H1 (cell line): ENCODE results near the gene DUSP10. TPM values are rescaled to one million over a fixed set of nuclear protein-coding genes. Genes with fewer than 3 reads are reported as not detected.

Experiments used
- CTCF ChIA-PET: fragments of 300-600 bp; sonication (Branson Sonifier 250); formaldehyde crosslinking; loops from one replicate; lab custom pipeline; 2021; ENCODE audit not compliant: partially characterized antibody; lab: Charles Lee
- POLR2A ChIA-PET: fragments of 300-600 bp; sonication (Branson Sonifier 250); formaldehyde crosslinking; loops from one replicate; lab custom pipeline; 2021; ENCODE audit warnings: inconsistent platforms; ENCODE audit not compliant: partially characterized antibody; lab: Charles Lee
- DNase-seq, 2 experiments: peaks; one replicate each; pipeline versions ENCODE4 v3.0.0 to v3.0.0-alpha.2; 2010 to 2022; ENCODE audit warnings: low spot score in 2 of 2, low read depth in 1 of 2, mixed read lengths in 1 of 2
- FAIRE-seq: peaks from 2 replicates; lab custom pipeline; 2011; peaks lifted over from hg19 to GRCh38; lab: Jason Lieb, UNC
- H2AFZ ChIP-seq: 2 replicates; pipeline ENCODE4 v1.8.1; 2012; ENCODE audit warnings: low read length, inconsistent platforms
- H2AK5ac ChIP-seq: 2 replicates; pipeline ENCODE4 v1.6.1; 2013; ENCODE audit warnings: low read depth, low read length
- H2BK120ac ChIP-seq: replicated peaks from 2 replicates; pipeline ENCODE3; 2013; ENCODE audit warnings: low read depth, low read length, inconsistent platforms
- H2BK12ac ChIP-seq: 2 replicates; pipeline ENCODE4 v1.6.1; 2013; ENCODE audit warnings: low read depth, low read length
- H2BK15ac ChIP-seq: 2 replicates; pipeline ENCODE4 v1.6.1; 2013; ENCODE audit warnings: low read length
- H2BK20ac ChIP-seq: 2 replicates; pipeline ENCODE4 v1.6.1; 2013; ENCODE audit warnings: low read length
- H2BK5ac ChIP-seq: 2 replicates; pipeline ENCODE4 v1.6.1; 2013; ENCODE audit warnings: low read depth, low read length
- H3K14ac ChIP-seq: 2 replicates; pipeline ENCODE4 v1.6.1; 2013; ENCODE audit warnings: inconsistent platforms; ENCODE audit not compliant: insufficient read length
- H3K18ac ChIP-seq: 2 replicates; pipeline ENCODE4 v1.6.1; 2013; ENCODE audit warnings: low read length; ENCODE audit errors: extremely low read depth
- H3K23ac ChIP-seq: 2 replicates; pipeline ENCODE4 v1.6.1; 2013; ENCODE audit warnings: inconsistent platforms; ENCODE audit not compliant: insufficient read length
- H3K23me2 ChIP-seq: 2 replicates; pipeline ENCODE4 v1.6.1; 2013; ENCODE audit warnings: low read depth, low read length
- H3K27ac ChIP-seq: 2 replicates; pipeline ENCODE4 v1.6.1; 2011; ENCODE audit warnings: low read depth, low read length, inconsistent platforms
- H3K27me3 ChIP-seq, 4 experiments: replicated peaks in 1 of 4; 1 replicate in 1 of 4; 2 replicates in 3 of 4; pipeline versions ENCODE4 v1.6.1 to v1.8.1; 2011 to 2013; ENCODE audit warnings: low read length in 3 of 4, mild to moderate bottlenecking in 3 of 4, inconsistent platforms in 2 of 4, mixed read lengths in 2 of 4, moderate library complexity in 1 of 4; ENCODE audit not compliant: control insufficient read depth in 3 of 4, insufficient read depth in 3 of 4; ENCODE audit errors: extremely low read depth in 1 of 4
- H3K36me3 ChIP-seq, 4 experiments: 2 replicates each; pipeline versions ENCODE4 v1.6.1 to v1.8.1; 2011 to 2013; ENCODE audit warnings: mild to moderate bottlenecking in 4 of 4, low read length in 3 of 4, moderate library complexity in 2 of 4, control low read depth in 1 of 4, inconsistent platforms in 1 of 4; ENCODE audit not compliant: insufficient read depth in 4 of 4, control insufficient read depth in 2 of 4
- H3K4ac ChIP-seq: replicated peaks from 2 replicates; pipeline ENCODE3; 2013; ENCODE audit warnings: low read length, low read depth, mixed read lengths, inconsistent platforms; ENCODE audit not compliant: insufficient read length
- H3K4me1 ChIP-seq, 4 experiments: replicated peaks in 1 of 4; 1 replicate in 1 of 4; 2 replicates in 3 of 4; pipeline versions ENCODE4 v1.6.1 to v1.8.1; 2011 to 2013; ENCODE audit warnings: low read length in 3 of 4, inconsistent platforms in 2 of 4, mixed read lengths in 1 of 4; ENCODE audit not compliant: insufficient read depth in 4 of 4, control insufficient read depth in 3 of 4
- H3K4me2 ChIP-seq, 2 experiments: 2 replicates each; pipeline versions ENCODE4 v1.6.1 to v1.8.1; 2011 to 2013; ENCODE audit warnings: low read depth in 2 of 2, low read length in 2 of 2, control low read depth in 1 of 2, inconsistent platforms in 1 of 2, mild to moderate bottlenecking in 1 of 2; ENCODE audit not compliant: insufficient read depth in 1 of 2
- H3K4me3 ChIP-seq, 4 experiments: fragments of 200-600, 300-600 bp in 1 of 4; sonication (generic), shearing (Covaris generic), sonication (Bioruptor Twin) in 1 of 4; 2 replicates each; pipeline versions ENCODE4 v1.5.1 to v1.8.1; 2011 to 2016; ENCODE audit warnings: low read length in 4 of 4, low read depth in 3 of 4, control low read depth in 2 of 4, inconsistent platforms in 2 of 4, mild to moderate bottlenecking in 2 of 4, mixed read lengths in 1 of 4, moderate library complexity in 1 of 4; ENCODE audit not compliant: insufficient read depth in 2 of 4; ENCODE audit errors: extremely low read depth in 1 of 4
- H3K56ac ChIP-seq: replicated peaks from 2 replicates; pipeline ENCODE3; 2013; ENCODE audit warnings: low read depth, mild to moderate bottlenecking, mixed read lengths, low read length, inconsistent platforms; ENCODE audit not compliant: insufficient read length
- H3K79me1 ChIP-seq: 2 replicates; pipeline ENCODE4 v1.6.1; 2013; ENCODE audit warnings: low read depth, low read length, control low read depth
- H3K79me2 ChIP-seq, 2 experiments: 2 replicates each; pipeline versions ENCODE4 v1.6.1 to v1.8.1; 2012 to 2013; ENCODE audit warnings: low read length in 2 of 2, mild to moderate bottlenecking in 2 of 2, inconsistent platforms in 1 of 2; ENCODE audit not compliant: insufficient read depth in 2 of 2, control insufficient read depth in 1 of 2
- H3K9ac ChIP-seq, 4 experiments: replicated peaks in 1 of 4; 1 replicate in 1 of 4; 2 replicates in 3 of 4; pipeline versions ENCODE4 v1.6.1 to v1.8.1; 2011 to 2013; ENCODE audit warnings: low read depth in 3 of 4, low read length in 3 of 4, control low read depth in 2 of 4, mild to moderate bottlenecking in 2 of 4, moderate library complexity in 2 of 4, inconsistent platforms in 1 of 4; ENCODE audit errors: extremely low read depth in 1 of 4
- H3K9me3 ChIP-seq, 2 experiments: 2 replicates each; pipeline versions ENCODE4 v1.6.1 to v1.8.1; 2012 to 2013; ENCODE audit warnings: mild to moderate bottlenecking in 2 of 2, moderate library complexity in 2 of 2, control low read depth in 1 of 2, inconsistent platforms in 1 of 2, low read depth in 1 of 2, low read length in 1 of 2, mixed read lengths in 1 of 2; ENCODE audit not compliant: insufficient read depth in 2 of 2
- H4K20me1 ChIP-seq, 2 experiments: replicated peaks in 1 of 2; 2 replicates each; pipeline versions ENCODE3 to v1.8.1; 2011 to 2013; ENCODE audit warnings: inconsistent platforms in 2 of 2, low read length in 2 of 2, mild to moderate bottlenecking in 1 of 2; ENCODE audit not compliant: insufficient read depth in 2 of 2, control insufficient read depth in 1 of 2
- H4K5ac ChIP-seq: 2 replicates; pipeline ENCODE4 v1.6.1; 2013; ENCODE audit warnings: low read length, low read depth, mixed read lengths, inconsistent platforms; ENCODE audit not compliant: insufficient read length
- H4K8ac ChIP-seq: 2 replicates; pipeline ENCODE4 v1.8.0; 2013; ENCODE audit warnings: mild to moderate bottlenecking, moderate library complexity, low read length, inconsistent platforms; ENCODE audit not compliant: insufficient read depth; ENCODE audit errors: extremely low read depth
- H4K91ac ChIP-seq: replicated peaks from 2 replicates; pipeline ENCODE3; 2013; ENCODE audit warnings: low read length, mixed read lengths, inconsistent platforms; ENCODE audit not compliant: insufficient read length
- CBX8 ChIP-seq: fragments of 300-800, 300-1000 bp; sonication (generic); IDR thresholded peaks from 2 replicates; pipeline ENCODE4 v1.7.1; 2016; ENCODE audit warnings: low read depth, low read length, borderline replicate concordance
- CTCF ChIP-seq, 3 experiments: IDR thresholded peaks; 1 replicate in 2 of 3; 2 replicates in 1 of 3; pipeline versions ENCODE4 v1.5.1 to v1.6.1; 2011; ENCODE audit warnings: low read length in 3 of 3, mild to moderate bottlenecking in 3 of 3, inconsistent platforms in 2 of 3, low read depth in 1 of 3, moderate library complexity in 1 of 3; ENCODE audit not compliant: insufficient read depth in 1 of 3; ENCODE audit errors: control extremely low read depth in 1 of 3
- FOSL1 ChIP-seq: IDR thresholded peaks from 2 replicates; pipeline ENCODE4 v1.6.1; 2011; ENCODE audit warnings: mild to moderate bottlenecking, low read depth, low read length, moderate library complexity; ENCODE audit not compliant: insufficient read depth
- RBBP5 ChIP-seq: IDR thresholded peaks from 2 replicates; pipeline ENCODE4 v1.7.1; 2012; ENCODE audit warnings: low read depth, mild to moderate bottlenecking, inconsistent platforms, low read length, moderate library complexity, borderline replicate concordance
- SIX5 ChIP-seq: IDR thresholded peaks from 2 replicates; pipeline ENCODE4 v1.6.1; 2011; ENCODE audit warnings: mild to moderate bottlenecking, low read depth, low read length
- SP1 ChIP-seq: IDR thresholded peaks from 2 replicates; pipeline ENCODE4 v1.6.1; 2011; ENCODE audit warnings: low read depth, low read length
- SP4 ChIP-seq: IDR thresholded peaks from 2 replicates; pipeline ENCODE4 v1.6.1; 2012; ENCODE audit warnings: low read length, inconsistent platforms
- TAF1 ChIP-seq: IDR thresholded peaks from 2 replicates; pipeline ENCODE4 v1.6.1; 2011; ENCODE audit warnings: mild to moderate bottlenecking, low read depth, low read length
- WGBS, 2 experiments: shearing (Covaris generic) in 1 of 2; methylation state at CpG; one replicate each; pipeline versions ENCODE4 v1.1.6 to v1.1.7; 2013 to 2015; ENCODE audit warnings: low lambda C conversion rate in 2 of 2, mixed read lengths in 2 of 2, inconsistent platforms in 1 of 2, low coverage in 1 of 2, missing lambda C conversion rate in 1 of 2; ENCODE audit not compliant: insufficient replicate concordance in 2 of 2, insufficient coverage in 1 of 2, insufficient read length in 1 of 2; ENCODE audit errors: extremely low coverage in 1 of 2, missing lambda C conversion rate in 1 of 2; 5-methylcytosine and 5-hydroxymethylcytosine counted together
- polyA plus RNA-seq, 7 experiments: library from polyadenylated mRNA; depleted of rRNA in 3 of 7; stranded (reverse) in 5 of 7; unstranded in 2 of 7; fragments of >200 nt in 5 of 7; fragments of 200-250 nt in 2 of 7; gene quantifications; 1 replicate in 5 of 7; 2 replicates in 1 of 7; 4 replicates in 1 of 7; pipeline versions ENCODE4 v1.2.1 to v1.2.3, GENCODE V29; 2011 to 2013; ENCODE audit warnings: missing spikeins in 2 of 7, mixed read lengths in 2 of 7
- total RNA-seq: library from RNA; stranded (reverse); fragmentation: NEBNext Ultra II Directional; extraction: Animal tissue kit (Norgen Biotek cat#: 25700); gene quantifications from 2 replicates; pipeline ENCODE4 v1.2.1, GENCODE V29; 2021
- TF ChIP-seq, protein P1 (sequence below): IDR thresholded peaks from 2 replicates; pipeline ENCODE4 v1.6.1; 2012; ENCODE audit warnings: inconsistent platforms
- TF ChIP-seq, protein P2 (sequence below): IDR thresholded peaks from 2 replicates; pipeline ENCODE4 v1.6.1; 2012; ENCODE audit warnings: low read length, inconsistent platforms

Gene DUSP10
- total and polyA plus RNA-seq, 2 of the 8 experiments (the other 6 are each of a cell fraction or from before 2014, with no cell fraction given): 1.2 TPM

GRCh38 chr1:221697923-221698425 lies 43.9 kb downstream of the DUSP10 start:
- H3K56ac ChIP-seq: no peak overlapping the region
- no peaks in the 10 kb centered on the region for H3K9me3 ChIP-seq
- no peak overlapping the region for H3K18ac ChIP-seq
- no peak overlapping the region for H2AFZ ChIP-seq
- no peak overlapping the region for H2BK5ac ChIP-seq
- no peaks in the 10 kb centered on the region for H3K79me1 ChIP-seq
- no peak overlapping the region for H3K23ac ChIP-seq
- H3K4me3 ChIP-seq: no peak overlapping the region
- H3K4me2 ChIP-seq: no peak overlapping the region
- H2BK20ac ChIP-seq: no peak overlapping the region
- no peak overlapping the region for H2BK15ac ChIP-seq
- H3K14ac ChIP-seq: no peak overlapping the region
- FAIRE-seq (no peak), DNase-seq (no peak)
- POLR2A ChIA-PET: no interaction called here
- peaks cover 0 to 2% (median 0%) of the 10 kb centered on the region in 4 experiments; a peak in 1 of 8 replicates for H3K36me3 ChIP-seq
- H3K9ac ChIP-seq: no peak overlapping the region
- H3K23me2 ChIP-seq: no peaks in the 10 kb centered on the region
- no peak overlapping the region for H2AK5ac ChIP-seq
- H4K91ac ChIP-seq: no peak overlapping the region
- H2BK12ac ChIP-seq: no peak overlapping the region
- H3K27me3 ChIP-seq: no peaks in the 10 kb centered on the region
- H4K20me1 ChIP-seq: no peaks in the 10 kb centered on the region
- H4K8ac ChIP-seq: no peak overlapping the region
- CTCF ChIA-PET: interaction anchor here (0.6 to 2.4 kb wide), 4 partner anchors 10 to 531 kb away, joined by 3 to 8 read pairs (median 4); no protein-coding TSS in a partner anchor
- H3K79me2 ChIP-seq: no peaks in the 10 kb centered on the region
- H4K5ac ChIP-seq: no peak overlapping the region
- no peak overlapping the region for H3K27ac ChIP-seq
- H3K4ac ChIP-seq: no peak overlapping the region
- no peak overlapping the region for H2BK120ac ChIP-seq
- H3K4me1 ChIP-seq: no peaks in the 10 kb centered on the region
- WGBS, 2 experiments: 87% methylated on average over 3 of the region's 3 CpGs; no CpG with 5 or more reads in 1 of the 2 experiments
- TF ChIP-seq SP1 (no peak), CBX8 (no peak), FOSL1 (no peak), CTCF (IDR thresholded peaks at IDR 0.05; ENCODE audit: control extremely low read depth in 1 of 3, insufficient read depth in 1 of 3, low read depth in 1 of 3, low read length in 3 of 3) (no peak), TAF1 (no peak), SP4 (no peak), RBBP5 (no peak), SIX5 (no peak)
- TF ChIP-seq, protein P1, sequence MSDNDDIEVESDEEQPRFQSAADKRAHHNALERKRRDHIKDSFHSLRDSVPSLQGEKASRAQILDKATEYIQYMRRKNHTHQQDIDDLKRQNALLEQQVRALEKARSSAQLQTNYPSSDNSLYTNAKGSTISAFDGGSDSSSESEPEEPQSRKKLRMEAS: no peak
- TF ChIP-seq, protein P2, sequence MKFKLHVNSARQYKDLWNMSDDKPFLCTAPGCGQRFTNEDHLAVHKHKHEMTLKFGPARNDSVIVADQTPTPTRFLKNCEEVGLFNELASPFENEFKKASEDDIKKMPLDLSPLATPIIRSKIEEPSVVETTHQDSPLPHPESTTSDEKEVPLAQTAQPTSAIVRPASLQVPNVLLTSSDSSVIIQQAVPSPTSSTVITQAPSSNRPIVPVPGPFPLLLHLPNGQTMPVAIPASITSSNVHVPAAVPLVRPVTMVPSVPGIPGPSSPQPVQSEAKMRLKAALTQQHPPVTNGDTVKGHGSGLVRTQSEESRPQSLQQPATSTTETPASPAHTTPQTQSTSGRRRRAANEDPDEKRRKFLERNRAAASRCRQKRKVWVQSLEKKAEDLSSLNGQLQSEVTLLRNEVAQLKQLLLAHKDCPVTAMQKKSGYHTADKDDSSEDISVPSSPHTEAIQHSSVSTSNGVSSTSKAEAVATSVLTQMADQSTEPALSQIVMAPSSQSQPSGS: no peak
